Uterus (tissue), 4 donors: ENCODE measurements around the gene SLIT3. TPM values are rescaled to one million over a fixed set of nuclear protein-coding genes. Genes with fewer than 3 reads are reported as not detected.

Experiments
- DNase-seq, 2 donors: peaks; one replicate each; pipeline ENCODE4 v3.0.0-alpha.2; 2019 to 2020
- H3K27ac ChIP-seq, 2 donors: fragments of 200-600 bp; sonication (generic); 1 replicate in 1 of 2; 2 replicates in 1 of 2; pipeline ENCODE4 v1.5.1; 2016 to 2018
- H3K27me3 ChIP-seq, 2 donors: fragments of 200-600 bp; sonication (generic); one replicate each; pipeline ENCODE4 v1.5.1; 2018 to 2019; ENCODE audit warnings: control low read depth in 1 of 2
- H3K36me3 ChIP-seq, 2 donors: fragments of 200-600 bp; sonication (generic); one replicate each; pipeline ENCODE4 v1.5.1; 2019; ENCODE audit warnings: control low read depth in 1 of 2
- H3K4me1 ChIP-seq, 2 donors: fragments of 200-600 bp; sonication (generic); one replicate each; pipeline ENCODE4 v1.5.1; 2018 to 2019; ENCODE audit warnings: control low read depth in 1 of 2
- H3K4me3 ChIP-seq, 2 donors: fragments of 200-600 bp; sonication (generic); 1 replicate in 1 of 2; 2 replicates in 1 of 2; pipeline ENCODE4 v1.5.1; 2018 to 2019; ENCODE audit warnings: mild to moderate bottlenecking in 1 of 2
- H3K9me3 ChIP-seq, 2 donors: fragments of 200-600 bp; sonication (generic); one replicate each; pipeline ENCODE4 v1.5.1; 2019; ENCODE audit warnings: control low read depth in 1 of 2
- POLR2A ChIP-seq, 2 donors: fragments of 450-650 bp; IDR thresholded peaks; one replicate each; pipeline ENCODE4 v1.6.1; 2016; ENCODE audit warnings: antibody characterized with exemption in 2 of 2, mild to moderate bottlenecking in 1 of 2, moderate library complexity in 1 of 2
- intact Hi-C: fragments of 100-400 bp; cut with DNase I; formaldehyde crosslinking; loops from one replicate; pipeline ENCODE4 v1.15.1; 2023; ENCODE audit warnings: low total_unique reads
- total RNA-seq, 4 donors: library from RNA; depleted of rRNA in 3 of 4; stranded (reverse); fragments of >200 nt in 3 of 4; gene quantifications; one replicate each; pipeline versions ENCODE4 v1.1.0 to v1.2.4, GENCODE V29; 2014 to 2023
- TF ChIP-seq, protein P1 (sequence below), 4 experiments: fragments of 200-600 bp in 2 of 4; fragments of 450-650 bp in 2 of 4; sonication (generic) in 2 of 4; IDR thresholded peaks; one replicate each; pipeline ENCODE4 v1.5.1; 2016 to 2019; ENCODE audit warnings: antibody characterized with exemption in 4 of 4, mild to moderate bottlenecking in 2 of 4, moderate library complexity in 1 of 4
- donor health status: DM: yes; HTN: yes; CAD: no.

The SLIT3 gene
- total RNA-seq, 4 donors from 2014 or later = 9.4 to 62.2 (median 28.1) TPM

DNA sequence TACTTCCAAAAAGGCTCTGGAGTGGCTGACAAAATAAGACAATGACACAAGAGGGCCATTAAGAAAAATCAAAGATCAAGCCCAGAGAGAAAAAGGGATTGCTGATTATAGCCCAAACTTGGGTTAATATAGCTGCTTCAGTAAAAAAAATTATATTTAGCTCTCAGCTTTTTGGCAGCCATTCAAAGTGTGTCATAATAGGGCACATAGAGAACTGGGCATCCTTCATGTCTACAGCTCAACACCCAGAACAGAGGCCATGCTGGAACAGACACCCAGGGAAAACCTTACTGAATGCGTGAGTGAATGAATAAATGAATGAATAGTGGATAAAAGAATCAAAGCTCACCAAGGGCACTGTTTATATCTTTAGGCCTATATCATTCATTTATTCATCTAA lies 110.1 kb downstream of the SLIT3 start:
- intact Hi-C loops = no loop called here
- no peak for DNase-seq
- no peaks in the 10 kb centered on the region for H3K9me3 ChIP-seq
- no peaks in the 10 kb centered on the region for H3K36me3 ChIP-seq
- peaks cover 0 to 4% of the 10 kb centered on the region in 2 donors for H3K4me1 ChIP-seq
- H3K4me3 ChIP-seq = no peak overlapping the region
- TF ChIP-seq, protein P1, sequence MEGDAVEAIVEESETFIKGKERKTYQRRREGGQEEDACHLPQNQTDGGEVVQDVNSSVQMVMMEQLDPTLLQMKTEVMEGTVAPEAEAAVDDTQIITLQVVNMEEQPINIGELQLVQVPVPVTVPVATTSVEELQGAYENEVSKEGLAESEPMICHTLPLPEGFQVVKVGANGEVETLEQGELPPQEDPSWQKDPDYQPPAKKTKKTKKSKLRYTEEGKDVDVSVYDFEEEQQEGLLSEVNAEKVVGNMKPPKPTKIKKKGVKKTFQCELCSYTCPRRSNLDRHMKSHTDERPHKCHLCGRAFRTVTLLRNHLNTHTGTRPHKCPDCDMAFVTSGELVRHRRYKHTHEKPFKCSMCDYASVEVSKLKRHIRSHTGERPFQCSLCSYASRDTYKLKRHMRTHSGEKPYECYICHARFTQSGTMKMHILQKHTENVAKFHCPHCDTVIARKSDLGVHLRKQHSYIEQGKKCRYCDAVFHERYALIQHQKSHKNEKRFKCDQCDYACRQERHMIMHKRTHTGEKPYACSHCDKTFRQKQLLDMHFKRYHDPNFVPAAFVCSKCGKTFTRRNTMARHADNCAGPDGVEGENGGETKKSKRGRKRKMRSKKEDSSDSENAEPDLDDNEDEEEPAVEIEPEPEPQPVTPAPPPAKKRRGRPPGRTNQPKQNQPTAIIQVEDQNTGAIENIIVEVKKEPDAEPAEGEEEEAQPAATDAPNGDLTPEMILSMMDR (IDR thresholded peaks at IDR 0.05) = no peak
- TF ChIP-seq POLR2A (IDR thresholded peaks at IDR 0.05) = no peak
- H3K27me3 ChIP-seq = no peaks in the 10 kb centered on the region
- H3K27ac ChIP-seq = no peak overlapping the region

DNA sequence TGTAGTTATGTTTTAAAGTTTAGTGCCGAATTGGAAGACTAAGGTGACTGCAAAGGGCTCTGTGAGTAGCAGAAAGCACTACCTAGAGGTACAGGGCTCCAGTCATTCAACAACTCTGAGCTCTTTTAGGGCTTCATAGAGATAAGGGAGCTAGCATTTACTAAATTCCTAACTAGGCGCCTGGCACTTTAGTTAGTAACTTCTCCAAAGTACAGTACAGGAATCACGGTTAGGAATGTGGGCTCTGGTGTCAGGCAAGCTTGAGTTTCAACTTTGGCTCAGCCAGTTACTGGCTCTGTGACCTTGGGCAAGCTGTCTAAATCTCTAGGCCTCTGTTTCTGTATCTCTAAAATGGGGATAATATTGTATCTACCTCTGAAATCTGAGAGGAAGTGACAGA lies 115.3 kb downstream of the SLIT3 start:
- no peak for TF ChIP-seq POLR2A (IDR thresholded peaks at IDR 0.05)
- TF ChIP-seq, protein P1 (IDR thresholded peaks at IDR 0.05) = no peak
- no peak for DNase-seq
- Histone ChIP-seq H3K27ac (no peak overlapping the region), H3K36me3 (no peaks in the 10 kb centered on the region), H3K4me1 (no peaks in the 10 kb centered on the region), H3K9me3 (no peaks in the 10 kb centered on the region), H3K27me3 (no peaks in the 10 kb centered on the region), H3K4me3 (no peak overlapping the region)
- intact Hi-C loops = no loop called here

DNA sequence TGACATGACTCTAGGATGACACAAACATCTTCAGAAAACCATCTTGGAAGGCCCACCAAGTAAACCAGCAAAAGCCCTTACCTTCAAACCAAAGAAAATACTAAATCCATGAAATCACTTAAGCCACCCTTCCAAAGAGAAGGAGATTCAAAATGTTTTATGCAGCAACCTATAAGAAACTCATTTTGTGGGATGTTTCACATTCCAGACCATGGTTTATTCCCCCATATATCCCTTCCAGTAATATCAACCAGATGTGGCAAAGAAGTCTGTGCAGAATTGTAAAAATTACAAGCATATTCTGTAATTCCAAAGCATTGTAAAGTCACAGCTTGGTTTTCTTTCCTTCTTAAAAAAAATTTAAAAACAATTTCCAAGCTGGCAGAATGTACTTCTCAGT lies 117.4 kb downstream of the SLIT3 start:
- Histone ChIP-seq H3K27ac (no peak overlapping the region), H3K36me3 (no peaks in the 10 kb centered on the region), H3K4me3 (no peak overlapping the region), H3K27me3 (no peaks in the 10 kb centered on the region), H3K9me3 (no peaks in the 10 kb centered on the region), H3K4me1 (no peaks in the 10 kb centered on the region)
- no peak for DNase-seq
- intact Hi-C loops = no loop called here
- no peak for TF ChIP-seq POLR2A (IDR thresholded peaks at IDR 0.05)
- TF ChIP-seq, protein P1 (IDR thresholded peaks at IDR 0.05) = no peak

DNA sequence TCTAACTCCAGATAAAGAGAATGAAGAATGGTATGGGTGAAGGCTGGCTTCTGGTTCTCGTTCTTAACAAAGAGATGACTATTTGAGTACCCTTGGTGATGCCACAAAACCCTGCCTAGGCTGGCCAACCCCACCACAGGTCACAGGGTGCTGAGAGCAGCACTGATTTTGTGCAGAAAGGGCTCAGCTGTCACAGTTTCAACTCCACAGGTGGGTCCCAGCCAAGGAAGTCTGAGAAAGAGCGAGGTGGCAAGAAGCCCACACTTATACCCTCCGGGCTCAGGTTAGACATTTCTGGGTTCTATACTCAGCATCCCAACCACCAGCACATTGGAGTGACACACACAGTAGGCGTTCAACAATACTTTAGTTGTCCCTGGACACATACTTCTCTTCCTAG lies 118.1 kb downstream of the SLIT3 start:
- H3K36me3 ChIP-seq = no peaks in the 10 kb centered on the region
- H3K4me3 ChIP-seq = no peak overlapping the region
- H3K27ac ChIP-seq = no peak overlapping the region
- intact Hi-C loops = no loop called here
- no peak for DNase-seq
- H3K9me3 ChIP-seq = no peaks in the 10 kb centered on the region
- TF ChIP-seq POLR2A (IDR thresholded peaks at IDR 0.05) = no peak
- TF ChIP-seq, protein P1 (IDR thresholded peaks at IDR 0.05) = no peak
- H3K27me3 ChIP-seq = no peaks in the 10 kb centered on the region
- H3K4me1 ChIP-seq = no peaks in the 10 kb centered on the region

DNA sequence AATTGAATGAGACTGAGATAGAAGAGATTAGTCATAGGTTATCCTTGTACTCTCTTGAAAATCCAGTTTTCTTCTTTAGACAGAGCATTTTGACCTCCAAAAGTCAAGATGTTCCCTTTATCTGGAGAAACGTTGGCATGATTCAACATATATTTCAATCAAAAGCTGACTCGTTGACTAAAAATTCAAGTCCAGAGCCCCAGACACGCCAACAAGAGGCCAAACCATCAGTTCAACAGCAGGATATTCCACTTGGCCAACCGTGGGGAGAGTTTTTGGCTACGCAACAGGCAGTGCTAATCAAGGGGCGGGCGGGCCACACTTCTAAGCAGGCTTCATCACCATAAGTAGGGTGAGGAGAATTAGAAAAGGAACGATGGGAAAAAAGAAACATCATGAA lies 119.1 kb downstream of the SLIT3 start:
- no peaks in the 10 kb centered on the region for H3K9me3 ChIP-seq
- H3K27me3 ChIP-seq = no peaks in the 10 kb centered on the region
- H3K36me3 ChIP-seq = no peaks in the 10 kb centered on the region
- TF ChIP-seq, protein P1 (IDR thresholded peaks at IDR 0.05) = no peak
- TF ChIP-seq POLR2A (IDR thresholded peaks at IDR 0.05) = no peak
- H3K27ac ChIP-seq = no peak overlapping the region
- no peak for DNase-seq
- no peak overlapping the region for H3K4me3 ChIP-seq
- H3K4me1 ChIP-seq = no peaks in the 10 kb centered on the region
- intact Hi-C loops = no loop called here
